NCI-H2227 (cell line): ENCODE measurements around the gene FGD3.

Experiments
- DNase-seq: peaks from one replicate; lab custom pipeline; 2025; ENCODE audit not compliant: unreplicated experiment; lab: John Stamatoyannopoulos, UW

FGD3 gene

GRCh38 chr9:93030642-93031628 is 83.6 kb downstream of the FGD3 start:
- no peak for DNase-seq

GRCh38 chr9:93031629-93032430 is 84.5 kb downstream of the FGD3 start:
- DNase-seq = no peak

DNA sequence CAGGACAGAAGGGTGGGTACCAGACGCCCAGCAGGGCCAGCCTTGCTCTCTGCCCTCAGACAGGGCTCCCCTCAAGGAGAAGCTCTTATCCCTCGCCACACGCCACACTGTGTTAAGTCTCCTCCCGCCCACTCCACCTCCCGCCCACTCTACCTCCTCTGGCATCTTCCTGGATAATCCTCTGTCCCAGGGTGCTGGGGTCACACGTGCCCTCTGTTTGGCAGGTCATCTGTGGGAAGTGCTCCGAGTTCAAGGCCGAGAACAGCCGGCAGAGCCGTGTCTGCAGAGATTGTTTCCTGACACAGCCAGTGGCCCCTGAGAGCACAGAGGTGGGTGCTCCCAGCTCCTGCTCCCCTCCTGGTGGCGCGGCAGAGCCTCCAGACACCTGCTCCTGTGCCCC is 85.2 kb downstream of the FGD3 start:
- DNase-seq = no peak

GRCh38 chr9:93033531-93033930 is 86.2 kb downstream of the FGD3 start:
- no peak for DNase-seq

DNA sequence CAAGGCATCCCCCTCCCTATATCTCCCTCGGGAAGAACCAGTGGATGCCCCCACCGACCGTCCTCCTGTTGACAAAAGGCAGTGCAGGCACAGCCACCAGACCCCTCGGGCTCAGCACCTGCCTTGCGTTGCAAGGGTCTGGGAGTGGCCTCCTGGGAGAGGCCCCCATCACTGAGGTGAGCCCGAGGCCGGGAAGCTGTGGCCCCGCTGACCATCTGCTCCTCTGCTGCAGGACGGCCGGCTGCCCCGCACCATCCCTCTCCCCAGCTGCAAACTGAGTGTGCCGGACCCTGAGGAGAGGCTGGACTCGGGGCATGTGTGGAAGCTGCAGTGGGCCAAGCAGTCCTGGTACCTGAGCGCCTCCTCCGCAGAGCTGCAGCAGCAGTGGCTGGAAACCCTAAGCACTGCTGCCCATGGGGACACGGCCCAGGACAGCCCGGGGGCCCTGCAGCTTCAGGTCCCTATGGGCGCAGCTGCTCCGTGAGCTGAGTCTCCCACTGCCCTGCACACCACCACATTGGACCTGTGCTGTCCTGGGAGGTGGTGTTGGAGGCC is 87.9 kb downstream of the FGD3 start:
- DNase-seq = no peak

GRCh38 chr9:93035821-93036351 is 88.6 kb downstream of the FGD3 start:
- DNase-seq = no peak

GRCh38 chr9:93036887-93037475 is 89.7 kb downstream of the FGD3 start:
- no peak for DNase-seq

- DNase-seq = no peak
Observed at GRCh38 chr9:93037476-93037971, 90.2 kb downstream of the FGD3 start.

DNA sequence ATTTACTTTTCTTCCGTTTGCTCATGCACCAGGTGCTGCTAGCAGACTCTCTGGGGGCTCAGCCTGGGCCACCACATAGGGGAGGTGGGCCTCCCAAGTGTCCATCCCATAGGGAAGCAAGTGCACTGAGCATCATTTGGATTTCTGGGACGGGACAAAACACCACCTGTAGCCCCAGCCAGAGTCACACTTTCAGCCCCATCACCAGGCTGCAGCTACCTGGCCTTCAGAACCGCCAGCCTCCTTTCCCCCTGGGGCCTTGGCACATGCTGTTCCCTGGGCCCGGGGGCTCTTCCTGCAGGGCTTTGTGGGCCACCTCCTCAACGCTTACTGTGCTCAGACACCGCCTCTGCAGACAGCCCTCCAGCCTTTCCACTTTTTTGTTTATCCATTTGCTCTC is 91.6 kb downstream of the FGD3 start:
- no peak for DNase-seq

DNA sequence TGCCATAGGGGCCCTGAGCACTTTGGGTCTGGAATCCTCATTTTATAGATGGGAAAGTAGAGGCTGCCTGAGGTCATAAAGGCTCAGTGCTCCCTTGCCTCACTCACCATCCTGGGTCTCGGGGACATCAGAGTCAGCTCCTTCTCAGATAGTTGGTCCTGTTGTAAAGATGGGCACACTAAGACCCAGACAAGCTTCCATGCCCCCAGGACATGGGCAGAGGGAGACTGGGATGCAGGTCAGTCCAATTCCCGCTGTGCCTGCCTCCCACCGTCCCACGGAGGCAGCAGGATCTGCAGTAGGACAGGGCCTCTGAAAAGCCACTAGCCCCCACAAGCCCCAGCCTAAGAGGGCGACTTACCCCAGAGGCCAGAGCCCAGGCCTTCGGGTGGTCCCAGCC is 92.1 kb downstream of the FGD3 start:
- no peak for DNase-seq

DNA sequence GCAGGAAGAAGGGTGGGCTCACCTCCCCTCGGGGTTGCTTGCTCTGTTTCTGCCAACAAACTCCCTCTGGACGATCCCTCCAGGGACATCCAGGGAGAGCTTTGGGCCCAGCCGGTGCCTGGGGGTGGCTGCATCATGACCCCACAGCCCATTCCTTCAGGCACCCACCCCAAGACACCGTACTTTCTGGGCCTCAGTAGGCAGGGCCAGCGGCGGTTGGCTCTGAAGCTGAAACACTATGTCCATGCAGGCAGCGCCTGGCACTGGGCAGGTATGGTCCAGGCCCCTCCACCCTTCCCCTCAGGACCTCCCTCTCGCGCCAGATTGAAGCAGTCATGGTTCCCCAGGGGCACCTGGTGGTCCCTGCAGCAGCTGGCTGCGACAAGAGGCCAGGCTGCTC is 92.7 kb downstream of the FGD3 start:
- no peak for DNase-seq

- DNase-seq = no peak
Observed at GRCh38 chr9:93040409-93040808, 93.1 kb downstream of the FGD3 start.

DNA sequence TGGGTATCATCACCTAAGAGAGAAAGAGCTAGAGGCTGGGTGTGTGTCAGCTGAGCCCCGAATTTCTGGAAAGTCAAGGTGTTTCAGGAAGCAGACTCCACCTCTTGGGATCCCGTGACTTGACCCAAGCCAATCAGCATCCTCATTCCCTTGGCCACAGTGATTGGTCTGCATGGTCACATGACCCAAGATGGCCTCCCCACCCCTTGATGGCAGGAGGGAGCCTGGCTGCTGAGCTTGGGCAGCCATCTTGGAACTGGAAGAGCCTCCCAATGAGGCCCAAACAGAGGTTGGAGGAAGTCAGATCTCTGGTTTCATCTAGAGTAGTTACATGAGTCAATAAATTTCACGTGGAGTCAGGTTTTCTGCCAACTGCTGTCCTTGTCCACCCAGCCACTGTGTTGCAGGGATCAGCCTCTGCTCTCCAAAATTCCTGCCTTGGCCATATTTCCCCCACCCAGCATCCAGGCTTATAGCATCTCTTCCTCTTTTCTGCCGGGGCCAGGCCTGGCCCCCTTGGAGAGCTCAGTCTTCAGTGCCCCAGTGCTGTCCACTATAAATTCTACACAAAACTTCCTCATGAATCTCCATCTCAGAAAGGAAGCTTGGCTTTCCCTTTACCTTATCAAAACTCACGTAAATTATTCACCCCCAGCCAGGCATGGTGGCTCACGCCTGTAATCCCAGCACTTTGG is 93.9 kb downstream of the FGD3 start:
- DNase-seq = no peak

DNA sequence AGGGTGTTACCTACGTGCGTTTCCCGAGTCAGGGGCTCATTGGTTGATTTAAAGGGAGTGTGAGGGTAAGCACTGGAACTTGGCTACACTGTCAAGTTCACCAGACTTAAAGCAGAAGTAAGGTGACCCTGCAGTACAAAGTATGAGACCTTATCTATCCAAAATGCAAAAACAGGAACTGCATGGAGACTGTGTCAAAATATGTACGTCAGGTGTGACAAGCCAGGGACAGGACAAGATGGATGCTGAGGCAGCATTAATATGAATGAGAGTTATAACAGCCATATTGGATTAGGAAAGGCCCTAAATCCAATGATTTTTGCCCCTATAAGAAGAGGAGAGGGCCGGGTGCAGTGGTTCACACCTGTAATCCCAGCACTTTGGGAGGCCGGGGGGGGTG is 95.8 kb downstream of the FGD3 start:
- DNase-seq = no peak

DNA sequence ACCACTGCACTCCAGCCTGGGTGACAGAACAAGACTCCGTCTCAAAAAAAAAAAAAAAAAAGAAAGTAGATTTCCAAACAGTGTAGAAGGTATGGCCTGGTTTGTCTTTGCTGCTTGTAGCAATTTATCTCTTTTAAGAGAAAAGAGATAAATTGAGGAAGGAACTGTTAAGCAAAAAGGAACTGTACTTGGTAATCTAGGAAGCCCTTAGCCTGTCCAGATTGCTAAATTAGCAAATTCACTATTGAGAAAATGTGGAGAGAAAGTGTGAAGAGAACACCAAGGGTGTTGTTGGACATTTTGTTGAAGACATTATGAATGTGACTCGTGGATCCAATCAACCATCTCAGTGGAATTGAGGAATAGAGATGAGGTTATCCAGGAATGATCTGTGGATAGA is 98.2 kb downstream of the FGD3 start:
- no peak for DNase-seq

DNA sequence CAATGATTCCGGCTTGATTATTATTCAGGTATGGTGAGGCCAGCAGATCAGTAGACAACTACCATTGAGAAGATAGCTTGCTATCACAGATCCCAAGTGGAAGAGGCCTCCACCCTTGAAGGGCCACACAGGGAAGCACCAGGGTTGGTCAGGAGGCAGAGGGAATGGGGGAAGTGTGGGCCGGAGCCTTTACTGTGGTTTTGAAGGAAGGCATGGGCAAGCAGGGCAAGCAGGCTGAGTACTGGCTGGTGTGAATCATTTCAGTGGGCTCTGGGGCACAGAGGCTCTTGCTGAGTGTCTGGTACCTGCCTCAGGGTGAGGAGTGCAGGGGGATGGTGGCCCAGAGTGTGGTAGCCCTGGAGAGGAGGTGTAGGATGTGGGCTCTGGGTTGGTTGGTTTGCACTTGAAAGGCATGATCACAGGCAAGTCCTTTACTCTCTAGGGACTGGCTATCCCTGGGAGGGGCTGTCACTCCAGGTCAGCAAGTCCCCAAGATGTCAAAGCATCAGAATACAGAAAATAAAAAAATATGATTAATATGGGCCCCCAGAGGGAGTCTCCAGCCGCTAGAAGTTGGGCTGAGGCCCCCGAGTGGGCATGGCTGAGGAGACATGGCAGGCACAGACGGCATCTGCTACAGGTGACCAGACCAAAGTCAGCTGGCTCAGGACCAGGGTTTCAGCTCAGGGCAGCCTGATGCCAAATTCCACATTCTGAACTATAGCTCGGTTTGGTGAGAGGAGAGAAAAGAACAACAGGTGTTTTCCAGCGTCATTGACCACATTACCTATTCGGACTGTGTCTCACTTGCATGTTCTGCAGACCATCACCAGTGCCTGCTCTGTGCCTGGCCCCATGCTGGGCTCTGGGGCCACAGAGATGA is 101.5 kb downstream of the FGD3 start:
- DNase-seq = no peak

- no peak for DNase-seq
Observed at GRCh38 chr9:93049491-93049890, 102.2 kb downstream of the FGD3 start.

- DNase-seq = no peak
Observed at GRCh38 chr9:93050231-93050630, 102.9 kb downstream of the FGD3 start.

- no peak for DNase-seq
Observed at GRCh38 chr9:93051680-93052089, 104.4 kb downstream of the FGD3 start.
